GM18861 (cell line): ENCODE results near the gene FRY.

Experiments
- ATAC-seq: cut with Tn5 transposase; IDR thresholded peaks from one replicate; pipeline ENCODE4 v1.9.1; 2021; ENCODE audit not compliant: unreplicated experiment

The FRY gene

GRCh38 chr13:32210101-32210500 lies 178.5 kb downstream of the FRY start:
- no peak for ATAC-seq

GRCh38 chr13:32211813-32212212 lies 180.2 kb downstream of the FRY start:
- no peak for ATAC-seq

- no peak for ATAC-seq
Measured at GRCh38 chr13:32212421-32212820, 180.8 kb downstream of the FRY start.

GRCh38 chr13:32213626-32214025 lies 182.1 kb downstream of the FRY start:
- no peak for ATAC-seq

GRCh38 chr13:32214071-32214470 lies 182.5 kb downstream of the FRY start:
- no peak for ATAC-seq

- no peak for ATAC-seq
Measured at GRCh38 chr13:32216281-32216680, 184.7 kb downstream of the FRY start.

GRCh38 chr13:32222046-32222676 lies 190.6 kb downstream of the FRY start:
- ATAC-seq, result no peak

GRCh38 chr13:32224916-32225315 lies 193.3 kb downstream of the FRY start:
- no peak for ATAC-seq

GRCh38 chr13:32225481-32225931 lies 193.9 kb downstream of the FRY start:
- no peak for ATAC-seq

- ATAC-seq, result no peak
Measured at GRCh38 chr13:32228330-32229041, 196.9 kb downstream of the FRY start.

- ATAC-seq, result no peak
Measured at GRCh38 chr13:32229443-32229842, 197.9 kb downstream of the FRY start.

- no peak for ATAC-seq
Measured at GRCh38 chr13:32232263-32232662, 200.7 kb downstream of the FRY start.

- no peak for ATAC-seq
Measured at GRCh38 chr13:32233062-32233461, 201.5 kb downstream of the FRY start.

- no peak for ATAC-seq
Measured at GRCh38 chr13:32234914-32235313, 203.3 kb downstream of the FRY start.

GRCh38 chr13:32237681-32238080 lies 206.1 kb downstream of the FRY start:
- no peak for ATAC-seq

- ATAC-seq, result no peak
Measured at GRCh38 chr13:32243695-32244094, 212.1 kb downstream of the FRY start.

GRCh38 chr13:32245555-32245954 lies 214.0 kb downstream of the FRY start:
- no peak for ATAC-seq

GRCh38 chr13:32246468-32246867 lies 214.9 kb downstream of the FRY start:
- ATAC-seq, result peak; percentile 86

GRCh38 chr13:32247887-32248286 lies 216.3 kb downstream of the FRY start:
- no peak for ATAC-seq

- no peak for ATAC-seq
Measured at GRCh38 chr13:32248801-32249200, 217.2 kb downstream of the FRY start.

- no peak for ATAC-seq
Measured at GRCh38 chr13:32252812-32253438, 221.4 kb downstream of the FRY start.

GRCh38 chr13:32253911-32254399 lies 222.4 kb downstream of the FRY start:
- ATAC-seq, result no peak
